ENCODE results near the gene CROCC2. TPM values are rescaled to one million over a fixed set of nuclear protein-coding genes. Genes with fewer than 3 reads are reported as not detected.

CROCC2 gene
- polyA plus RNA-seq, 1 of the 3 experiments (the other 2 are of a cell fraction): not detected

DNA sequence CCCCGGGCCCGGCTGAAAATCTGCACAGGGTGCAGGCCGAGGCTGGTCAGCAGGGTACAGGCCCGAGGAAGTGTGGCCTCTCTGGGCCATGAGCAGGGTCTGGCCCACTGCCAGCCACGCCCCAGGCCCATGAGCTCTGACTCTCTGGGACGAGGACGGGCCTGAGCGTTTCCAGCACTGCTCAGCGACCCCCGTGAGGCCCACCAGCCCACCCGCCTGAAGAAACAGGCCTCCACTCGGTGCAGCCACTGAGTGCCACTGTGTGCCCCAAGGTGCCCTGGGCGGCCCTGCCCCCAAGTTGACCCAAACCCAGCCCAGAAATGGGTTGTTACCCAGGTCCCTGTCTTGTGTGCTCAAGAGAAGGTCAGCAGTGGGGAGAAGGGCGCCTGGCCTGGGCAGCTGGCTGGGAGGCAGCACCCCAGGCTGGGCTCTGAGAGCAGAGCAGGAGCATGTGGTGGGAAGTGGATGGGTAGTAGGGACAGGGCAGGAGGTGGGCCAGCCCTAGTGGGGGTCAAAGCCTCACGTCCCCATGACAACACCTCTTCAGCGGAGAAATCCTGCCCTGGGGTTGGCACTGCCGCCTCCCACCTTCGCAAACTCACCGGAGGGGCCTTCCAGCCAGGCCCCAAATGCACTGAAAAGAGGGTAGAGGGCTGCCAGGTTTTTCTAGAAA is 90.2 kb downstream of the CROCC2 start (continued):
- TF ChIP-seq, protein P1, sequence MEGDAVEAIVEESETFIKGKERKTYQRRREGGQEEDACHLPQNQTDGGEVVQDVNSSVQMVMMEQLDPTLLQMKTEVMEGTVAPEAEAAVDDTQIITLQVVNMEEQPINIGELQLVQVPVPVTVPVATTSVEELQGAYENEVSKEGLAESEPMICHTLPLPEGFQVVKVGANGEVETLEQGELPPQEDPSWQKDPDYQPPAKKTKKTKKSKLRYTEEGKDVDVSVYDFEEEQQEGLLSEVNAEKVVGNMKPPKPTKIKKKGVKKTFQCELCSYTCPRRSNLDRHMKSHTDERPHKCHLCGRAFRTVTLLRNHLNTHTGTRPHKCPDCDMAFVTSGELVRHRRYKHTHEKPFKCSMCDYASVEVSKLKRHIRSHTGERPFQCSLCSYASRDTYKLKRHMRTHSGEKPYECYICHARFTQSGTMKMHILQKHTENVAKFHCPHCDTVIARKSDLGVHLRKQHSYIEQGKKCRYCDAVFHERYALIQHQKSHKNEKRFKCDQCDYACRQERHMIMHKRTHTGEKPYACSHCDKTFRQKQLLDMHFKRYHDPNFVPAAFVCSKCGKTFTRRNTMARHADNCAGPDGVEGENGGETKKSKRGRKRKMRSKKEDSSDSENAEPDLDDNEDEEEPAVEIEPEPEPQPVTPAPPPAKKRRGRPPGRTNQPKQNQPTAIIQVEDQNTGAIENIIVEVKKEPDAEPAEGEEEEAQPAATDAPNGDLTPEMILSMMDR (IDR thresholded peaks at IDR 0.05): no peak
- TF ChIP-seq, protein P2, sequence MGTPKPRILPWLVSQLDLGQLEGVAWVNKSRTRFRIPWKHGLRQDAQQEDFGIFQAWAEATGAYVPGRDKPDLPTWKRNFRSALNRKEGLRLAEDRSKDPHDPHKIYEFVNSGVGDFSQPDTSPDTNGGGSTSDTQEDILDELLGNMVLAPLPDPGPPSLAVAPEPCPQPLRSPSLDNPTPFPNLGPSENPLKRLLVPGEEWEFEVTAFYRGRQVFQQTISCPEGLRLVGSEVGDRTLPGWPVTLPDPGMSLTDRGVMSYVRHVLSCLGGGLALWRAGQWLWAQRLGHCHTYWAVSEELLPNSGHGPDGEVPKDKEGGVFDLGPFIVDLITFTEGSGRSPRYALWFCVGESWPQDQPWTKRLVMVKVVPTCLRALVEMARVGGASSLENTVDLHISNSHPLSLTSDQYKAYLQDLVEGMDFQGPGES (IDR thresholded peaks at IDR 0.05; ENCODE audit: low read depth, low read length): no peak
- TF ChIP-seq TCF12 (IDR thresholded peaks at IDR 0.05) (no peak), GABPA (IDR thresholded peaks at IDR 0.05; ENCODE audit: low read depth) (no peak), RXRA (IDR thresholded peaks at IDR 0.05; ENCODE audit: borderline replicate concordance, low read depth) (no peak)
- TF ChIP-seq, protein P3, sequence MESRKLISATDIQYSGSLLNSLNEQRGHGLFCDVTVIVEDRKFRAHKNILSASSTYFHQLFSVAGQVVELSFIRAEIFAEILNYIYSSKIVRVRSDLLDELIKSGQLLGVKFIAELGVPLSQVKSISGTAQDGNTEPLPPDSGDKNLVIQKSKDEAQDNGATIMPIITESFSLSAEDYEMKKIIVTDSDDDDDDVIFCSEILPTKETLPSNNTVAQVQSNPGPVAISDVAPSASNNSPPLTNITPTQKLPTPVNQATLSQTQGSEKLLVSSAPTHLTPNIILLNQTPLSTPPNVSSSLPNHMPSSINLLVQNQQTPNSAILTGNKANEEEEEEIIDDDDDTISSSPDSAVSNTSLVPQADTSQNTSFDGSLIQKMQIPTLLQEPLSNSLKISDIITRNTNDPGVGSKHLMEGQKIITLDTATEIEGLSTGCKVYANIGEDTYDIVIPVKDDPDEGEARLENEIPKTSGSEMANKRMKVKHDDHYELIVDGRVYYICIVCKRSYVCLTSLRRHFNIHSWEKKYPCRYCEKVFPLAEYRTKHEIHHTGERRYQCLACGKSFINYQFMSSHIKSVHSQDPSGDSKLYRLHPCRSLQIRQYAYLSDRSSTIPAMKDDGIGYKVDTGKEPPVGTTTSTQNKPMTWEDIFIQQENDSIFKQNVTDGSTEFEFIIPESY (IDR thresholded peaks at IDR 0.05; ENCODE audit: borderline replicate concordance, low read depth): no peak

DNA sequence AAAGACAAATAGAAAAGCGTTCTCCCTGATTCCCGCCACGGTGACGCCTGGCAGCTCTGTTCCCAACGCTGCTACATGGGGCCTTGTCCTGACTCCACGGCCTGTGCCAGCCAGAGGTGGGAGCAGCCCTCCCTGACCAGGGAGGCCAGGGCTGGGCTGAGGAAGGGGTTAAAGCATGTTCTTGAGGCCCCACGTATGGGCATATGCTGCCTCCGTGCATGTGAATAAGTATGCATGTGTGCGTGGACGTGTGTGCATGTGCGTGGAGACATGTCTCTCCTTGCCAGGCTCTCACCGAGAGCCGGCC is 90.7 kb downstream of the CROCC2 start:
- Histone ChIP-seq H3F3A (replicated peaks; ENCODE audit: insufficient read depth) (no peaks in the 10 kb centered on the region), H3K4me2 (no peak overlapping the region), H4K20me1 (ENCODE audit: insufficient read depth) (no peaks in the 10 kb centered on the region), H3K4me1 (ENCODE audit: control insufficient read depth in 1 of 2, insufficient read depth in 2 of 2, low read depth in 1 of 2, low read length in 1 of 2) (peaks cover 0 to 3% of the 10 kb centered on the region in 2 experiments; a peak in 1 of 4 replicates), H3K27me3 (ENCODE audit: insufficient read depth) (no peaks in the 10 kb centered on the region), H3K9me3 (no peaks in the 10 kb centered on the region), H3K36me3 (replicated peaks in 1 of 2; ENCODE audit: control insufficient read depth in 1 of 2, insufficient read depth in 2 of 2, low read length in 1 of 2) (no peaks in the 10 kb centered on the region), H3K27ac (ENCODE audit: low read depth in 2 of 2, low read length in 1 of 2) (no peak overlapping the region), H3K79me2 (ENCODE audit: insufficient read depth) (no peaks in the 10 kb centered on the region), H3K4me3 (ENCODE audit: low read depth in 2 of 2, low read length in 1 of 2) (no peak overlapping the region), H2AFZ (ENCODE audit: low read depth) (no peak overlapping the region), H3K9ac (no peak overlapping the region), H3K9me2 (no peaks in the 10 kb centered on the region)
- no peak for DNase-seq
- ChIA-PET POLR2A (no interaction called here), CTCF (no interaction called here)
- TF ChIP-seq POLR2AphosphoS5 (IDR thresholded peaks at IDR 0.05; ENCODE audit: low read depth, low read length): no peak
- no peak for TF ChIP-seq FOXM1 (IDR thresholded peaks at IDR 0.05; ENCODE audit: low read depth)
- TF ChIP-seq SIN3A (IDR thresholded peaks at IDR 0.05; ENCODE audit: borderline replicate concordance, low read depth, low read length): no peak
- TF ChIP-seq, protein P4, sequence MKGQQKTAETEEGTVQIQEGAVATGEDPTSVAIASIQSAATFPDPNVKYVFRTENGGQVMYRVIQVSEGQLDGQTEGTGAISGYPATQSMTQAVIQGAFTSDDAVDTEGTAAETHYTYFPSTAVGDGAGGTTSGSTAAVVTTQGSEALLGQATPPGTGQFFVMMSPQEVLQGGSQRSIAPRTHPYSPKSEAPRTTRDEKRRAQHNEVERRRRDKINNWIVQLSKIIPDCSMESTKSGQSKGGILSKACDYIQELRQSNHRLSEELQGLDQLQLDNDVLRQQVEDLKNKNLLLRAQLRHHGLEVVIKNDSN (IDR thresholded peaks at IDR 0.05; ENCODE audit: borderline replicate concordance, low read depth): no peak
- TF ChIP-seq, protein P3 (IDR thresholded peaks at IDR 0.05; ENCODE audit: borderline replicate concordance, low read depth): no peak
- no peak for TF ChIP-seq RAD21 (IDR thresholded peaks at IDR 0.05; ENCODE audit: low read length)
- TF ChIP-seq YY1 (IDR thresholded peaks at IDR 0.05; ENCODE audit: low read depth): no peak
- TF ChIP-seq, protein P5, sequence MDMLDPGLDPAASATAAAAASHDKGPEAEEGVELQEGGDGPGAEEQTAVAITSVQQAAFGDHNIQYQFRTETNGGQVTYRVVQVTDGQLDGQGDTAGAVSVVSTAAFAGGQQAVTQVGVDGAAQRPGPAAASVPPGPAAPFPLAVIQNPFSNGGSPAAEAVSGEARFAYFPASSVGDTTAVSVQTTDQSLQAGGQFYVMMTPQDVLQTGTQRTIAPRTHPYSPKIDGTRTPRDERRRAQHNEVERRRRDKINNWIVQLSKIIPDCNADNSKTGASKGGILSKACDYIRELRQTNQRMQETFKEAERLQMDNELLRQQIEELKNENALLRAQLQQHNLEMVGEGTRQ (IDR thresholded peaks at IDR 0.05; ENCODE audit: borderline replicate concordance, low read depth, low read length): no peak
- TF ChIP-seq SMC3 (IDR thresholded peaks at IDR 0.05; ENCODE audit: low read depth, low read length): no peak
- TF ChIP-seq CHD2 (IDR thresholded peaks at IDR 0.05; ENCODE audit: low read length, partially characterized antibody): no peak
- TF ChIP-seq RXRA (IDR thresholded peaks at IDR 0.05; ENCODE audit: borderline replicate concordance, low read depth): no peak
- TF ChIP-seq JUND (IDR thresholded peaks at IDR 0.05): no peak
- no peak for TF ChIP-seq FOXJ3 (CRISPR knock-in tag; IDR thresholded peaks at IDR 0.05)
- no peak for TF ChIP-seq MXI1 (IDR thresholded peaks at IDR 0.05; ENCODE audit: low read depth, low read length)
- TF ChIP-seq TAF1 (IDR thresholded peaks at IDR 0.05; ENCODE audit: borderline replicate concordance, low read depth, low read length): no peak
- no peak for TF ChIP-seq ELF1 (IDR thresholded peaks at IDR 0.05)
- WGBS (ENCODE audit: low lambda C conversion rate): 92% methylated on average over 7 of the region's 13 CpGs
